ENCODE measurements around the gene CNOT11.
"Not testable (repeated sequence)": the region's sequence is repeated elsewhere in the genome, so short reads cannot be mapped to it uniquely, and the experiment has no call there.

CNOT11 gene

GRCh38 chr2:101308432-101309210 lies 55.9 kb downstream of the CNOT11 start, which contains the start of gene RNF149:
Gene RNF149, minus strand, starts transcription at chr2:101308701. Its CDS starts 113 bp downstream, at chr2:101308588.
- peak; percentile 94 for DNase-seq

DNA sequence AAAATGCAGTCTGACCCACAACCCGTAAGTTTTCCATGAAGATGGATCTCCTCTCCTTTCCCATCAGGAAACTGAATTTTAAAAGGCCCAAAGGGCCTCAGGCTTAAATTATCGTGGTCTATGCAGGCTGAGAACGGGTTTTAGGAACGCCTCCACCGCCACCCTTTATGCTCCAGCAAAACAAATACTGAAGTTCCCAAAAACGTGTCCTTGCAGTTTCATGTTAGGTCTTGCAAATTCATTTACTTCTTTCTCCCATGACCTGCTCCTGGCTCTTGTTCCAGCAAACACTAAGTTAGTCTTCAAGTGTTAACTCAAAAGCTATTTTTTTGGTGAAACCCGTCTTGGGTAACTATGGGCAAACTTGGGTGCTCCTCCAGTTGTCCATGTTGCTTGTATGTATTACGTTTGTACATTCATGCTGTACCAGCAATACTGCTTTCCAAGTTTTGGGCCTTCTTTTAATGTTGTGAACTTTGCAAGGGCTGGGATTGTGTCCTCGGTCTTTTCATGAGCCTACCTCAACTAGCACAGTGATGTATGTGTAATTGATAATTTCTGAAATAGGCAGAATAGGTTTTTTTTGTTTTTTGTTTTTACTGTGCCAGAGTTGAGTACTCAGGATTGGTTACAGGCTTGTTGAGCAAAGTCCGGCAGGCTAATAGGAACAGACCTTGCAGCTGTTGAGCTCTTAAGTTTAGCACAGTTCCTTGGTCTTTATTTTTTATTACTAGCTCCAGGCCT lies 57.6 kb downstream of the CNOT11 start:
- no peak for DNase-seq

- no peak for DNase-seq
Observed at GRCh38 chr2:101310834-101311695, 58.4 kb downstream of the CNOT11 start.

DNA sequence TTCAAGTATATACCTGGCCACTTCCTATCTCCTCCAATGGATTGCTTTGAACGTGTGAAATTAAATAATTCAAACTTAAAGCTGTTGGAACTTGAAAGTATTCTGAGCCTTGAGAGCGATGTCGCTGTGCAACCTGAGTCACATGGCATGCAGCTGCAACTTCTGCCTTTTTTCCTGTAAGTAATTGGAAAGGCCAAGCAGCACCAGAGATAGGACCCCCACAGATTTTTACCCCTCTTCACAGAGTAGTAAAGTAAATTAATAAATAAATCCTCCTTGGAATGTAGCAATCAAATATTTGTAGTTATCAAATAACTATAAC lies 59.0 kb downstream of the CNOT11 start:
- no peak for DNase-seq

DNA sequence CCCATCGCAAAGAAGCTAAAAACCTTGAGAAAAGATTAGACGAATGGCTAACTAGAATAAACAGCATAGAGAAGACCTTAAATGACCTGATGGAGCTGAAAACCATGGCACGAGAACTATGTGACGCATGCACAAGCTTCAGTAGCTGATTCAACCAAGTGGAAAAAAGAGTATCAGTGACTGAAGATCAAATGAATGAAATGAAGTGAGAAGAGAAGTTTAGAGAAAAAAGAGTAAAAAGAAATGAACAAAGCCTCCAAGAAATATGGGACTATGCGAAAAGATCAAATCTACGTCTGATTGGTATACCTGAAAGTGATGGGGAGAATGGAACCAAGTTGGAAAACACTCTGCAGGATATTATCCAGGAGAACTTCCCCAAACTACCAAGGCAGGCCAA lies 63.9 kb downstream of the CNOT11 start:
- DNase-seq: not testable (repeated sequence)
